Measurements from ENCODE around the gene FKBP6. TPM values are rescaled to one million over a fixed set of nuclear protein-coding genes. Genes with fewer than 3 reads are reported as not detected.

The FKBP6 gene
- total RNA-seq = not detected

GRCh38 chr7:73327922-73328321 lies at the start of gene FKBP6, which contains the start of gene TRIM50:
Gene FKBP6, plus strand, starts transcription at chr7:73328161. Its CDS starts 268 bp downstream, at chr7:73328429.
Gene TRIM50, minus strand, starts transcription at chr7:73328082. Its CDS starts 3,295 bp downstream, at chr7:73324787.

GRCh38 chr7:73308665-73309214 lies 19.2 kb upstream of the FKBP6 start, which contains the start of gene NSUN5:
Gene NSUN5, minus strand, starts transcription at chr7:73308826. Its CDS starts 36 bp downstream, at chr7:73308790.

Other genes with a start within 250 kb of the FKBP6 start
- not detected for gene SPDYE9, start 242.1 kb upstream of the FKBP6 start, total RNA-seq
- 10 to 100 TPM; 41.1 to 45.5 TPM for gene NSUN5, start 19.3 kb upstream of the FKBP6 start, total RNA-seq
- not detected for gene TRIM50, start 79 bp upstream of the FKBP6 start, total RNA-seq
- under 1 TPM; 0.10 to 0.18 TPM for gene FZD9, start 105.6 kb downstream of the FKBP6 start, total RNA-seq
- gene BAZ1B, start 194.1 kb downstream of the FKBP6 start, total RNA-seq = 10 to 100 TPM; 76.3 to 77.4 TPM
- 10 to 100 TPM; 61.5 to 63.2 TPM for gene BCL7B, start 229.5 kb downstream of the FKBP6 start, total RNA-seq